NCI-H1092 (cell line): ENCODE measurements around the gene SESN1.
A peak's percentile ranks its signal among the peaks of the same experiment; 100 is the strongest.
"Not testable (repeated sequence)": the region's sequence is repeated elsewhere in the genome, so short reads cannot be mapped to it uniquely, and the experiment has no call there.

Source experiments
- DNase-seq: peaks from one replicate; lab custom pipeline; 2025; lab: John Stamatoyannopoulos, UW

The SESN1 gene

DNA sequence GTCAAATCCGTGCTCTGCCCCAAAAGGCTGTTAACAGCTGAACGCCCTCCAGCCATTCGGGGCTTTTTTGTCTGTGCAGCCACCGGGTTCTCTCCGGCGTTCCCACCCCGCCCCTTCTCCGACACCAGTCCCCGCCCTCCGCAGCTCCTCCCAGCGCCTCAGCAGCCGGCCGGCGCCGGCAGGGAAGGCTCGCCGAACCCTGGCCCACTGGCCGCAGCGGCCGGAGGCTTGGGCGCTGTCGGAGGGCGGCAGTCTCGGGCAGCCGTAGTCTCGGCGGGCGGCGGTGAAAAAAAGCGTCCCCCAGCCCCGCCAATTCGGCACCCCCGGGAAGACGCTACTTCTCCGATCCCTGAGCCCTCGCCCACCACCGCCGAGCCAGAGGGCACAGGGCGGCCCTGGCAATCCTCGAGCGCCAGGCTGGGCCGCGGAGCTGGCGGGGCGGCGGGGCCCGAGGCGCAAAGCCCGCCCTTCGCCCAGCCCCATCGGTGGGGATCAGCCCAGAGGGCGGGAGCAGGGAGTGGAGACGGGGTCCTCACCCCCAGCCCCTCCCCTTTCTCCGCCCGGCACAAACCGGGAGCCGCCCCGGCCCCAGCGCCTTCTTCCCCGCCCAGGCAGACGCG is at the start of gene SESN1:
Gene SESN1 (minus strand): TSS at position 431 of the 620 bp plus-strand sequence. CDS start 773 bp downstream, outside the sequence.
- peak; percentile 78 for DNase-seq

DNA sequence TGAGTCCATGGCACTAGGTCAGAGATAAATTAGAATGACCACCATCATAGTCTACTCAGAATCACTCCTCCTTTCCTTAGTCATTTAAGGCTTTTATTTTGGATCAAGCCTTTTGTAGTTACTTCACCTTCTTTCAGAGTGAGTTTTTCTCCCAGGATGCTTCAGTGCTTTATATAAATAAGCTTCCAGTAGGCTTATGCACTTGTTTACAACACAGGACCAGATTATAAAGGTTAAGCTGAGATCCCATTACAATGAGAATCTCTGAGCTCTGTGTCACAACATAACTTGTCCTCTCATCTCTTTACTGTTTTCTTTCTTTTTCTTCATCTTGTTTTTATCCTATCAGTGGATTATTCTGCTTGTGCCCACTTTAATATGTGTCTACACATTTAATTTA is 48.5 kb upstream of the SESN1 start:
- DNase-seq: no peak

DNA sequence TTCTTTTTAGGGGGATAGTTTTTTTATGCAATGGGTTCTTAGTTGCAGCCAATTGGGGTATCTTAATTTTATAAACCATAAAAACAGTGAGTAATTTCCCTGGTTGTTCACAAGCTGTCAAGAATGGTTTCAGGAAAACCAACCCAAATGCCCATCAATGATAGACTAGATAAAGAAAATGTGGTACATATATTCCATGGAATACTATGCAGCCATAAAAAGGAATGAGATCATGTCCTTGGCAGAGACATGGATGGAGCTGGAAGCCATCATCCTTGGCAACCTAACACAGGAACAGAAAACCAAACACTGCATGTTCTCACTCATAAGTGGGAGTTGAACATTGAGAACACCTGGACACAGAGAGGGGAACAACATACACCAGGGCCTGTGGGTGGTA is 47.4 kb upstream of the SESN1 start:
- not testable (repeated sequence) for DNase-seq

DNA sequence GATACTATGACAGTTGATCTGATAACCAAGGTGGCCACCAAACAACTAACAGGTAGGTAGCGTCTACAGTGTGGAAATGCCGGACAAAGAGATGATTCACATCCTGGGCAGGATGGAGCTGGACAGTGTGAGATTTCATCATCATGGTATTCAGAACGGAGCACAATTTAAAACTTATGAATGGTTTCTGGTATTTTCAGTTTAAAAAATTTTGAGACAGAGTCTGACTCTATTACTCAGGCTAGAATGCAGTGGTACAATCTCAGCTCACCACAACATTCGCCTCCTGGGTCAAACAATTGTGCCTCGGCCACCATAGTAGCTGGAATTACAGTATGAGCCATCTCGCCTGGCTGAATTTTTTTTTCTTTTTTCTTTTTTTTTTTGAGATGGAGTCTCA is 44.5 kb upstream of the SESN1 start:
- no peak for DNase-seq

GRCh38 chr6:109136530-109136929 is 41.9 kb upstream of the SESN1 start:
- DNase-seq: not testable (repeated sequence)

GRCh38 chr6:109136039-109136438 is 41.4 kb upstream of the SESN1 start:
- DNase-seq: not testable (repeated sequence)

DNA sequence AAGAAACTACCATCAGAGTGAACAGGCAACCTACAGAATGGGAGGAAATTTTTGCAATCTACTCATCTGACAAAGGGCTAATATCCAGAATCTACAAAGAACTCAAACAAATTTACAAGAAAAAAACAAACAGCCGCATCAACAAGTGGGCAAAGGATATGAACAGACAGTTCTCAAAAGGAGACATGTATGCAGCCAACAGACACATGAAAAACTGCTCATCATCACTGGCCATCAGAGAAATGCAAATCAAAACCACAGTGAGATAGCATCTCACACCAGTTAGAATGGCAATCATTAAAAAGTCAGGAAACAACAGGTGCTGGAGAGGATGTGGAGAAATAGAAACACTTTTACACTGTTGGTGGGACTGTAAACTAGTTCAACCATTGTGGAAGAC is 41.0 kb upstream of the SESN1 start:
- DNase-seq: not testable (repeated sequence)

DNA sequence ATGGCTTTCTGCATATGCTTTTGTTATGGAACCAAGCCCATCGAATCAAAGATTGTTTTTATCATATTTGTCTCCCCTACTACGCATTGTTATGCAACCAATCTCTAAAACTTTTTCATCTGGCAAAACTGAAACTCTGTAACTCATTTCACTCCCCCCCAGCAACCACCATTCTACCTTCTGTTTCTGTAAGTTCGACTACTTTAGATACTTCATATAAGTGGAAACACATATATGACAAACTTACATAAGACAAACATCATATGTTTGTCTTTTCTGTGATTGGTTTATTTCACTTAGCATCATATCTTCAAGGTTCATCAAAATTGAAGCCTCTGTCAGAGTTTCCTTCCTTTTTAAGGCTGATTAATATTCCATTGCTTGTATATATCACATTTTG is 35.4 kb upstream of the SESN1 start:
- no peak for DNase-seq

DNA sequence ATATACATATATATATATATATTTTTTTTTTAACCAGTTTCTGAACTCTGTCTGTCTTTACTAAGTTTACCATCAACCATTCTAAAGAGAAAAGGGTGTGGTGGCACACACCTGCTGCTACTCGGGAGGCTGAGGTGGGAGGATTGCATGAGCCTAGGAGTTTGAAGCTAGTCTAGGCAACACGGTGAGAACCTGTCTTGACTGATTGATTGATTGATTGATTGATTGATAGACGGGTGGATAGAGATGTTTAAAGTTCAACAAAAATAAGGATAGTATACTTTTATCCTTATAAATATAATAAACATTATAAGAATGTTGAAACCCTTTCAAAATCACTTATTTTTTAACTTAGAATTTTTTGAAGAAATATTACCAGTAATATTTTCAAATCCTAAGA is 30.9 kb upstream of the SESN1 start:
- DNase-seq: no peak

GRCh38 chr6:109124219-109124618 is 29.6 kb upstream of the SESN1 start:
- DNase-seq: no peak

DNA sequence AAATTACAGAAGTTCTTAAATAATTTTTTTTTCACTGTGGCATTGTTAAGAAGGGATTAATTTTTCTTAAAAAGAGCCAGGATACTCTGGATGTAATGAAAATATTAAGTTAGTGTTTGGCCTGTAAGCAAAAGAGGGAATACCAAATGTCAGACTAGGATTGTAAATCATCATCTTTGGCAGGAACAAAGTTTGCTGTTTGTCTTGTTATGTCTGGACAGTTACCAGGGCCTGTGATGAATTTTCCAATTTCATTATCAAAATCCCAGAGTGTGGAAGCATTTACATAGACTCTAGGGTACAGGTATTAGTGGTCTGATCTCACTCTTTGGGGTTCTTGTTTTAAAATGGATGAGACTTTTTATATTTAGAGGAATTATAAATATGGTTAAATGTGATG is 26.8 kb upstream of the SESN1 start:
- no peak for DNase-seq

DNA sequence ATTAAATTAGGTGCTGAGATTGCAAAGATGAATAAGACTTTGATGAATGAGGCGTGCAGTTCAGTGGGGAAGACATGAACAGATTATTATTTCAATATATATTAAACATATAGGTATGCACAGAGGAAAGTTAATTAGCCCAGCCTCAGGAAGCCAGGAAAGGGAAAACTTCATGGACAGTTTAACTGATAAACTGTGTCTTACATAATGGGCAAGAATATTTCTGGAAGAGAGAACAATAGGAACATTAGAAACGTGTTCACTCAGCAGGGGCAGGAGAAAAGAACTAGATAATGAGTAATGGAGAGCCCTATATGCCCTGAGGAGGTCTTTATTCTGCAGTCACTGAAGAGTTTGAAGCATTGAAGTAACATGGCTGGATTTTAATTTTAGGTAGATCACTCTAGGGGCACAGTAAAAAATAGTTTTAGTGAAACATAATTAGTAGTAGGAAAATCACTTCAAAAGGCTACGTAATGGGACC is 24.3 kb upstream of the SESN1 start:
- no peak for DNase-seq

- DNase-seq: no peak
Observed at GRCh38 chr6:109118337-109118736, 23.7 kb upstream of the SESN1 start.

DNA sequence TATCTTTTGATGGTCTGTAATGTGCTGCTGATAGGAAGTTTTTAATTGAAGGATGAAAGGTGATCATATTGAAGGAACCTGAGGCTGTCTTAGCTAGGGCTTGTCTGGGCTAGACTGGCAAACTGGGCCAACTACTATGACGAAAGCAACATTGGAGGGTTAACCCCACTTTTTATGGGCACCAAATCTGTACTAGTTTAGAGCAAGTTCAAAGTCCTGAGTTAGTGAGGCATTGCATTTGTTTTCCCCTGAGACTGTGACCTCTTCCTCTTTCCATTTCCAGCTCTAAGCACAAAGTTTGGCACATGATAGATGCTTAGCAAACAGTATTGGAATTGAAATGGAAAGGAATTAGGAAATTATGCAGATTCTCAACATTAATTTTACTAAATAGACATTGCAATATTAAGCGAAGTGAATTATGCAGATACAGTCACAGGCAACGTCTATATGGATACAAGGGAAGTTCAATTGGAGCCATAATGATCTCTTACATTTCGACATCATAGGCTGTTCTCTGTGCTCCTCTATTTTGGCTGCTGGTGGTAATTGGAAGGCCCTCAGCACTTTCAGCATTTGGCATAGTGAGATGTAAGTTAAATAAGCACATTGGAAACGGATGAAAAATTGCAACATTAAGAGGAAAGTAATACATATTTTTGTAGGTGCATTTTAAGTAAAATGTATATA is 22.8 kb upstream of the SESN1 start:
- DNase-seq: no peak

- DNase-seq: not testable (repeated sequence)
Observed at GRCh38 chr6:109112663-109113062, 18.0 kb upstream of the SESN1 start.

GRCh38 chr6:109109663-109110062 is 15.0 kb upstream of the SESN1 start:
- not testable (repeated sequence) for DNase-seq

DNA sequence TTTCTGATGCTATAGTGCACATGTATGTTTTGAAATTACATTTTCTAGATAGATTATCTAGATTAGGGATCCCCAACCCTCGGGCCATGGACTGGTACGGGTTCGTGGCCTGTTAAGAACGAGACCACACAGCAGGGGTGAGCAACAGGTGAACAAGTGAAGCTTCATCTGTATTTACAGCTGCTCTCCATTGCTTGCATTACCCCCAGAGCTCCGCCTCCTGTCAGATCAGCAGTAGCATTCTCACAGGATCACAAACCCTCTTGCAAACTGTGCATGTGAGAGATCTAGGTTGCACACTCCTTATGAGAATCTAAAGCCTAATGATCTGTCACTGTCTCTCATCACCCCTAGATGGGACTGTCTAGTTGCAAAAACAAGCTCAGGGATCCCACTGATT is 11.0 kb upstream of the SESN1 start:
- no peak for DNase-seq

DNA sequence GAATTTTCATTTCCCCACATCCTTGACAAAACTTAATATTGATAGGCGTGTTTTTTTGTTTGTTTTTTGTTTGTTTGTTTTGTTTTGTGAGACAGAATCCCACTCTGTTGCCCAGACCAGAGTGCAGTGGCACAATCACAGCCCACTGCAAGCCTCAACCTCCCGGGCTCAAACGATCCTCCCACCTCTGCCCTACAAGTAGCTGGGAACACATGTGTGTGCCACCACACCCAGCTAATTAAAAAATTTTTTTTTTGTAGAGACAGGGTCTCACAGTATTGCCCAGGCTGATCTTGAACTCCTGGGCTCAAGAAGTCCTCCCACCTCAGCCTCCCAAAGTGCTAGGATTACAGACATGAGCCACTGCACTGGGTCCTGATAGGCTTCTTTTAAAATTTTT is 9.9 kb upstream of the SESN1 start:
- no peak for DNase-seq

- no peak for DNase-seq
Observed at GRCh38 chr6:109103942-109104341, 9.3 kb upstream of the SESN1 start.

- no peak for DNase-seq
Observed at GRCh38 chr6:109102762-109103161, 8.1 kb upstream of the SESN1 start.

- no peak for DNase-seq
Observed at GRCh38 chr6:109097661-109098060, 3.0 kb upstream of the SESN1 start.

- DNase-seq: no peak
Observed at GRCh38 chr6:109096208-109096607, 1.6 kb upstream of the SESN1 start.

- DNase-seq: no peak
Observed at GRCh38 chr6:109095835-109096084, 1.1 kb upstream of the SESN1 start.
